ENCODE data around the gene GBP1. TPM values are rescaled to one million over a fixed set of nuclear protein-coding genes. Genes with fewer than 3 reads are reported as not detected.
A peak's percentile ranks its signal among the peaks of the same experiment; 100 is the strongest.
"Not testable (repeated sequence)": the region's sequence is repeated elsewhere in the genome, so short reads cannot be mapped to it uniquely, and the experiment has no call there.

The GBP1 gene
- total RNA-seq, 2 donors from 2014 or later = 27.3 to 29.4 TPM

GRCh38 chr1:89023026-89023425 is 42.0 kb downstream of the GBP1 start:
- H3K27ac Mint-ChIP-seq = peak overlapping the region; percentile 93
- no peaks in the 10 kb centered on the region for H3K9me3 ChIP-seq (ENCODE audit: control insufficient read depth, low read length, poor library complexity, severe bottlenecking)
- DNase-seq (no peak), ATAC-seq (no peak)
- peak overlapping the region; percentile 88 for H3K4me3 Mint-ChIP-seq
- peaks cover 6% of the 10 kb centered on the region for H3K36me3 Mint-ChIP-seq (ENCODE audit: low read depth)
- H3K4me1 Mint-ChIP-seq = peaks cover 32% of the 10 kb centered on the region
- no peaks in the 10 kb centered on the region for H3K27me3 Mint-ChIP-seq

- ATAC-seq = peak; percentile 79
- H3K27ac Mint-ChIP-seq = peak within 1 kb of the TSS; percentile 93
- peaks cover 6% of the 10 kb centered on the region for H3K36me3 Mint-ChIP-seq (ENCODE audit: low read depth)
- no peaks in the 10 kb centered on the region for H3K27me3 Mint-ChIP-seq
- DNase-seq = no peak
- peaks cover 33% of the 10 kb centered on the region for H3K4me1 Mint-ChIP-seq
- peak within 1 kb of the TSS; percentile 88 for H3K4me3 Mint-ChIP-seq
- H3K9me3 ChIP-seq (ENCODE audit: control insufficient read depth, low read length, poor library complexity, severe bottlenecking) = no peaks in the 10 kb centered on the region
These were observed 42.6 kb downstream of the GBP1 start, which contains the start of gene GBP3 for GRCh38 chr1:89022167-89022959. GBP3 (minus strand) TSS chr1:89022866; CDS start chr1:89020721, 2,145 bp downstream.

- Mint-ChIP-seq H3K4me1 (peaks cover 42% of the 10 kb centered on the region), H3K27ac (peak overlapping the region; percentile 59)
- H3K4me3 Mint-ChIP-seq = not testable (repeated sequence)
These were observed 46.7 kb downstream of the GBP1 start for GRCh38 chr1:89018318-89018717.

GRCh38 chr1:89008511-89008910 is 56.5 kb downstream of the GBP1 start:
- no peak for ATAC-seq
- Mint-ChIP-seq H3K27ac (no peak overlapping the region), H3K36me3 (ENCODE audit: low read depth) (peaks cover 7% of the 10 kb centered on the region), H3K4me3 (no peak overlapping the region), H3K27me3 (no peaks in the 10 kb centered on the region), H3K4me1 (peaks cover 10% of the 10 kb centered on the region)
- no peaks in the 10 kb centered on the region for H3K9me3 ChIP-seq (ENCODE audit: control insufficient read depth, low read length, poor library complexity, severe bottlenecking)
- DNase-seq = no peak

More at GRCh38 chr1:89018318-89018717, 46.7 kb downstream of the GBP1 start:
- ATAC-seq; H3K9me3 ChIP-seq (ENCODE audit: control insufficient read depth, low read length, poor library complexity, severe bottlenecking); H3K36me3 Mint-ChIP-seq (ENCODE audit: low read depth); H3K27me3 Mint-ChIP-seq; DNase-seq: not testable (repeated sequence)

GRCh38 chr1:89005286-89006151 is 59.5 kb downstream of the GBP1 start:
- DNase-seq (no peak), ATAC-seq (no peak)
- peaks cover 3% of the 10 kb centered on the region for H3K9me3 ChIP-seq (ENCODE audit: control insufficient read depth, low read length, poor library complexity, severe bottlenecking)
- Mint-ChIP-seq H3K4me3 (no peak overlapping the region), H3K27me3 (no peaks in the 10 kb centered on the region), H3K27ac (no peak overlapping the region), H3K36me3 (ENCODE audit: low read depth) (peaks cover 9% of the 10 kb centered on the region), H3K4me1 (peaks cover 17% of the 10 kb centered on the region)

Other genes starting within 250 kb of the GBP1 start
- 10 to 100 TPM; 62.9 to 69.4 TPM for gene GTF2B, start 173.6 kb downstream of the GBP1 start, total RNA-seq
- gene KYAT3, start 72.6 kb downstream of the GBP1 start, total RNA-seq = 10 to 100 TPM; 15.2 to 20.7 TPM
- gene RBMXL1, start 72.6 kb downstream of the GBP1 start, total RNA-seq = 10 to 100 TPM; 20.5 to 25.5 TPM
- gene GBP3, start 42.3 kb downstream of the GBP1 start, total RNA-seq = 10 to 100 TPM; 18.3 to 21.9 TPM
- gene GBP2, start 60.9 kb upstream of the GBP1 start, total RNA-seq = 10 to 100 TPM; 88.4 to 98.8 TPM
- gene GBP7, start 110.8 kb upstream of the GBP1 start, total RNA-seq = not detected
- gene GBP4, start 133.7 kb upstream of the GBP1 start, total RNA-seq = 10 to 100 TPM; 34.1 to 35.9 TPM
- gene GBP5, start 207.7 kb upstream of the GBP1 start, total RNA-seq = 100 to 1,000 TPM; 122 to 132 TPM

All from T-helper 17 cell (primary cell).